C4-2B (cell line): Measurements from ENCODE around the gene KCNIP1.

Experiments
- CTCF ChIP-seq: fragments of 450-650 bp; conservative IDR thresholded peaks from 2 replicates; pipeline ENCODE4 v1.5.1; 2017; ENCODE audit warnings: mild to moderate bottlenecking
- ZFX ChIP-seq: fragments of 450-650 bp; IDR thresholded peaks from 2 replicates; pipeline ENCODE4 v1.6.1; 2017

- TF ChIP-seq CTCF (no peak), ZFX (no peak)
These were observed 132.4 kb downstream of the KCNIP1 start for GRCh38 chr5:170636206-170636605.
